ENCODE measurements around the gene SEMA3E. TPM values are rescaled to one million over a fixed set of nuclear protein-coding genes. Genes with fewer than 3 reads are reported as not detected.

Gene SEMA3E
- total RNA-seq, 1 experiment from 2014 or later = 7.3 TPM

DNA sequence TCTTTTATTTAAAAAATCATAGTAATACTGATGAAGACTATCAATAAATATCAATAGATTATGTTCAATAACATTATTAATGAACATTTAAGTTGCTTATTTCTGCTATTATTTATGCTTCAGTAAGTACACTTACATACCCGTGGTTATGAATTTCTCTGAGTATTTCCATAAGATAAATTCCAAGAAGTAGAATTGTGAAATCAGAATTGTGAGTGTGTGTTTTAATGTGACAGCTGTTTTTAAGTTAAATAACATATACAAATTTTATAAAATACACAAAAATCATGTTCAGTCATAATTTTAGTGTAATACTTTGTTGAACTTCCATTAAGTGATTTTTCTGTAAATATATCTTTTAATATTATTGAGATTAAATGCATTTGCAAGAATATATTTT lies 37.5 kb upstream of the SEMA3E start:
- no TSS peak for BruUV-seq (replicated peaks)

GRCh38 chr7:83684928-83685327 lies 36.0 kb upstream of the SEMA3E start:
- DNase-seq (ENCODE audit: low read depth, low spot score) = no peak
- H3K9me3 ChIP-seq (ENCODE audit: control insufficient read depth, insufficient read depth, low read depth, low read length) = no peaks in the 10 kb centered on the region
- no peak for TF ChIP-seq TCF7L2 (IDR thresholded peaks at IDR 0.05; ENCODE audit: low read depth, low read length)
- TF ChIP-seq POLR2AphosphoS5 (IDR thresholded peaks at IDR 0.05; ENCODE audit: low read depth, low read length) = no peak
- TF ChIP-seq SIN3A (IDR thresholded peaks at IDR 0.05; ENCODE audit: borderline replicate concordance, insufficient read depth, low read depth, low read length) = no peak
- TF ChIP-seq CTCF (IDR thresholded peaks at IDR 0.05) = no peak
- TF ChIP-seq, protein P1, sequence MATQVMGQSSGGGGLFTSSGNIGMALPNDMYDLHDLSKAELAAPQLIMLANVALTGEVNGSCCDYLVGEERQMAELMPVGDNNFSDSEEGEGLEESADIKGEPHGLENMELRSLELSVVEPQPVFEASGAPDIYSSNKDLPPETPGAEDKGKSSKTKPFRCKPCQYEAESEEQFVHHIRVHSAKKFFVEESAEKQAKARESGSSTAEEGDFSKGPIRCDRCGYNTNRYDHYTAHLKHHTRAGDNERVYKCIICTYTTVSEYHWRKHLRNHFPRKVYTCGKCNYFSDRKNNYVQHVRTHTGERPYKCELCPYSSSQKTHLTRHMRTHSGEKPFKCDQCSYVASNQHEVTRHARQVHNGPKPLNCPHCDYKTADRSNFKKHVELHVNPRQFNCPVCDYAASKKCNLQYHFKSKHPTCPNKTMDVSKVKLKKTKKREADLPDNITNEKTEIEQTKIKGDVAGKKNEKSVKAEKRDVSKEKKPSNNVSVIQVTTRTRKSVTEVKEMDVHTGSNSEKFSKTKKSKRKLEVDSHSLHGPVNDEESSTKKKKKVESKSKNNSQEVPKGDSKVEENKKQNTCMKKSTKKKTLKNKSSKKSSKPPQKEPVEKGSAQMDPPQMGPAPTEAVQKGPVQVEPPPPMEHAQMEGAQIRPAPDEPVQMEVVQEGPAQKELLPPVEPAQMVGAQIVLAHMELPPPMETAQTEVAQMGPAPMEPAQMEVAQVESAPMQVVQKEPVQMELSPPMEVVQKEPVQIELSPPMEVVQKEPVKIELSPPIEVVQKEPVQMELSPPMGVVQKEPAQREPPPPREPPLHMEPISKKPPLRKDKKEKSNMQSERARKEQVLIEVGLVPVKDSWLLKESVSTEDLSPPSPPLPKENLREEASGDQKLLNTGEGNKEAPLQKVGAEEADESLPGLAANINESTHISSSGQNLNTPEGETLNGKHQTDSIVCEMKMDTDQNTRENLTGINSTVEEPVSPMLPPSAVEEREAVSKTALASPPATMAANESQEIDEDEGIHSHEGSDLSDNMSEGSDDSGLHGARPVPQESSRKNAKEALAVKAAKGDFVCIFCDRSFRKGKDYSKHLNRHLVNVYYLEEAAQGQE (IDR thresholded peaks at IDR 0.05; ENCODE audit: insufficient read depth in 1 of 2, low read depth in 2 of 2, low read length in 1 of 2) = no peak
- ChIA-PET POLR2A (no interaction called here), CTCF (interaction anchor here (0.6 kb wide), 1 partner anchor 215 kb away, joined by 4 read pairs; no protein-coding TSS in a partner anchor)
- no peaks in the 10 kb centered on the region for H3K4me1 ChIP-seq (ENCODE audit: control insufficient read depth, insufficient read depth, low read length)
- H3K36me3 ChIP-seq (ENCODE audit: control insufficient read depth, insufficient read depth, low read length) = no peaks in the 10 kb centered on the region
- ATAC-seq = 0 out of 2 replicates have a peak, but pooled peaks have one; percentile 30
- no TSS peak for BruUV-seq (replicated peaks)
- H3K27me3 ChIP-seq (ENCODE audit: control insufficient read depth, insufficient read depth, low read length) = no peaks in the 10 kb centered on the region
- H3K27ac ChIP-seq (ENCODE audit: low read length) = no peak overlapping the region
- intact Hi-C loops (cut with micrococcal nuclease; ENCODE audit: unreplicated experiment) (no loop called here), in situ Hi-C loops (cut with HindIII; ENCODE audit: low pct_unique_long_range_greater_than_20kb, low sequenced_read_pairs) (no loop called here)
- no peak overlapping the region for H3K4me3 ChIP-seq (ENCODE audit: low read depth in 2 of 2, low read length in 2 of 2)

More for the DNA sequence above, 37.5 kb upstream of the SEMA3E start:
- TF ChIP-seq, protein P1 (IDR thresholded peaks at IDR 0.05; ENCODE audit: insufficient read depth in 1 of 2, low read depth in 2 of 2, low read length in 1 of 2) = no peak
- TF ChIP-seq SIN3A (IDR thresholded peaks at IDR 0.05; ENCODE audit: borderline replicate concordance, insufficient read depth, low read depth, low read length) (no peak), CTCF (IDR thresholded peaks at IDR 0.05) (no peak), TCF7L2 (IDR thresholded peaks at IDR 0.05; ENCODE audit: low read depth, low read length) (no peak), POLR2AphosphoS5 (IDR thresholded peaks at IDR 0.05; ENCODE audit: low read depth, low read length) (no peak)
- H3K36me3 ChIP-seq (ENCODE audit: control insufficient read depth, insufficient read depth, low read length) = no peaks in the 10 kb centered on the region
- ChIA-PET POLR2A (no interaction called here), CTCF (no interaction called here)
- in situ Hi-C loops (cut with HindIII; ENCODE audit: low pct_unique_long_range_greater_than_20kb, low sequenced_read_pairs) = no loop called here
- DNase-seq (ENCODE audit: low read depth, low spot score) = no peak
- no peaks in the 10 kb centered on the region for H3K4me1 ChIP-seq (ENCODE audit: control insufficient read depth, insufficient read depth, low read length)
- H3K27me3 ChIP-seq (ENCODE audit: control insufficient read depth, insufficient read depth, low read length) = no peaks in the 10 kb centered on the region
- intact Hi-C loops (cut with micrococcal nuclease; ENCODE audit: unreplicated experiment) = no loop called here
- no peak overlapping the region for H3K4me3 ChIP-seq (ENCODE audit: low read depth in 2 of 2, low read length in 2 of 2)
- H3K27ac ChIP-seq (ENCODE audit: low read length) = no peak overlapping the region
- H3K9me3 ChIP-seq (ENCODE audit: control insufficient read depth, insufficient read depth, low read depth, low read length) = no peaks in the 10 kb centered on the region
- no peak for ATAC-seq

Data from Panc1 (cell line).